Cortex of kidney (tissue), 1 donor: ENCODE results near the gene CYP8B1.

Experiments used
- DNase-seq: peaks from one replicate; lab custom pipeline; 2025; lab: John Stamatoyannopoulos, UW

Gene CYP8B1

DNA sequence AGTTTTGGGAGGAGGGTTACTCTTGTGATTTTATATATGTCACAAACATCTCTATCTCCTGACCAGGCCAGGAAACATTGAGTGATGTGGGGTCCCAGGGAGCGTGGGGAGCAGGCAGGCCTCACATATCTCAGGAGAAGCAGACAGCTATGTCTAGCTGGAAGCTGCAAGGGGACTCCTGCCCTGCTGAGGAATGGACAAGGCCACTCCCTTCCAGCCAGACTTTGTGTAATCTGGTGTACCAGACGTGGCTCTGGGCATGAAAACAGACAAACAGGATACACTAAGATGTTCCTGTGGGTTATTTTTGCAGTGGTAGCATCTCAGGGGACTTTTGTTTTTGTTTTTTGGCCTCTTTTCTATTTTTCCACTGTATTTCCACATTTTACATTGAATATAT, 23.2 kb downstream of the CYP8B1 start:
- no peak for DNase-seq

DNA sequence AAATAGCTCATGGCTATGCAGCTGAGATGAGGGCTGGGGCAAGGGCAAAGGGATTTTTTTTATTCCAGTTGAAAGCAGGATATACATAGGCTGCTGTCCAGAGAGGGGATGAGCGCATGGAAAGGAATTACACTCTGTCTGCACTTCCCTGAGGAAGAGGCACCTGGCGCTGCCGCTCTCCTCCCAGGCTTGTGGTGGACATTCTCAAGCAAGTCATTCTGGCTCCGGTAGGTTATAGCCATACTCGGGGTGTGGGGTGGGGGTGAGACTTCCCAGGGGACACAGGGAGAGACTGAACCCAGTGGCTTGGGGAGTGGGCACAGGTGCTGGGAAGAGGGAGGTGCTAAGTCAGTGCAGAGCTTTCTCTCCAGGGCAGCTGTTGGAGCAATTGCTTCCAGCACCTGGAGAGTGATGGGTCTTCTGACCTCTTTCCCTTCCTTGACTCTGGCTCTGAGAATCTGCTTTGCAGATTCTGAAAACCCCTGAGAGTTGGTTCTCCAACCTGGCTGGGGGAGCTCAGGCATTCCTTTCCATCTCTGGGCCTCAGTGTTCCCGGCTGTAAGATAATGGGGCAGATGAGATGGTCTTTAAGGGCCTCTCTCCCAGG, 24.3 kb downstream of the CYP8B1 start:
- DNase-seq = no peak

DNA sequence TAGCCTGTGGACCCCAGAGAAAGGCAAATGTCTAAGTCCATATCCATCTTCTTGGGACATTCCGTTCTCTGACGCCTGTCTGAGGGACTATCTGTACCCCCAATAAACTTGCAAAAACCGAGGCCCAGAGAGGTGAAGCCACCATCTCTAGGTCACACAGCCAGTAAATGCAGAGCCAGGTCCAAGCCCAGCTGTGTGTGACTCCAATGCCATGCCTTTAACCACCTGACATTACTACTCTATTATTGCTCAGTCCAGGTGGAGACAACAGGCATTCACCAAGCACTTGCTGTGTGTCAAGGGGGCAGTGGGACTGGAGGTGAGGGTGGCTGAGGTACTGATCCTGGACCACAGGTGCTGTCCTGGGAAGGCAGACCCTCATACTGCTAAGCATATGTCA, 25.4 kb downstream of the CYP8B1 start:
- DNase-seq = no peak

DNA sequence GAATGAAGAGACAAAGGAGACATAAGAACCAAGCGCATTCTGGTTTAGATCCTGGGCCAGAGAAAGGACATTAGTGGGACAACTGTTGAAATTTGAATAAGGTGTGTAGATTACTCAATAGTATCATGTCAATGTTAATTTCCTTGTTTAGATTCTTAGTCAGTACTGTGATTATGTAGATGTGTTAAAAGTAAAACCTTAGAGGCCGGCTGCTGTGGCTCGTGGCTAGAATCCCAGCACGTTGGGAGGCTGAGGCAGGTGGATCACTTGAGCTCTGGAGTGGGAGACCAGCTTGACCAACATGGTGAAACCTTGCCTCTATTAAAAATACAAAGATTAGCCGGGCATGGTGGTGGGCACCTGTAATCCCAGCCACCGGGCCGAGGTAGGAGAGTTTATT, 26.7 kb downstream of the CYP8B1 start:
- DNase-seq = no peak

DNA sequence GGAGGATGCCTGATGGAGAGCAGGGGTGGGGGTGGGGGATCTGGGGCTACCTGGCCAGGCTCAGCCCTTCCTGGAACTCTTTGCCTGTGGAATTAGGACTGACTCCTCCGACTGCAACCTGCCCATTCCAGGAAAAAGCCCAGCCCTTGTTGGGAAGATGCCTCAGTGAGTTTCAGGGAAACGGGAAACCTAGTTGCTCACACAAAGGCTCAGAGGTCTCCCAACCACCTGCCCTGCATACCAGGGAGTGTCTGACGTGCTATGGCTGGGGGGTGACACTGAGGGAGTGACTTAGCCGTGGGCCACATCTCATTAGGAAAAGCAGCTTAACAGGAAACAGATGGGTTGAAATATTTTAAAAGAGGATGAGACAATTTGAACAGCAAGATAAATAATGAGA, 27.9 kb downstream of the CYP8B1 start:
- no peak for DNase-seq

DNA sequence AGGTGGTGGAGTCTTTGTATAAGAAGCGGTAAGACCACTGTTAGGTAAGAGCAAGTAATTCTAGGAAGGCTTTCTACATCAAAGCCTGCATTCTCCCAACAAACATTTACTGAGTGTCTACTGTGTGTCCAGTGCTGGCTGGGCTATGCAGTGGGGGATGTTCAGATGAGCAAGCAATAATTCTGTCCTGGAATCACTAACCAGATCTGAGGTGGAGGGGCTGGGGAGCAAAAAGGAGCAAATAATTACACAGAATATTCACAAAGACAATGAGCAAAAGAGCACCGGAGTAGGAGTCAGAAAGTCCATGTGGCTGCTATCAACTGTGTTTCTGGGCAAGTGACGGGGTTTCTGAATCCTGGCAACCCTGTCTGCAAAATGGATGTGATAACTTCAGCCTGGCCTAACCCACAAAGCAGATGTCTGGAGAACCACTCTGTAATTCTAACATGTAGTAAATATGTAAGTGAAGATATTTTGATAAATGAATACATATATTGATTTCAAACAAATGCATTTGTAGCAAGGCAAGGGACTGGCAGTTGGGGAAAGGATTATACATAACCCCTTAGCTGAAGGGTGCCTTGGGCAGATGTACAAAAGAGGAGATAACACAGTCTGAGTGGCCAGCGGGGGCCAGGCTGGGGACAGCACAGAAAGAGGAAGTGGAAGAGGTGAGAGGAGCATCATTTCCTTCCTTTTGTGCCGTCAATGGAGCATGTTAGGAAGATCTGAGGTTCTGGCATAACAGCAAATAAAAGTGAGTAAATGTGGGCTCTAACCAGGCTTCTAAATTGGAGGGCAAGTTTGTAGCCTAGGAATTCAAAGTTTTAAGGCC, 28.8 kb downstream of the CYP8B1 start:
- no peak for DNase-seq

DNA sequence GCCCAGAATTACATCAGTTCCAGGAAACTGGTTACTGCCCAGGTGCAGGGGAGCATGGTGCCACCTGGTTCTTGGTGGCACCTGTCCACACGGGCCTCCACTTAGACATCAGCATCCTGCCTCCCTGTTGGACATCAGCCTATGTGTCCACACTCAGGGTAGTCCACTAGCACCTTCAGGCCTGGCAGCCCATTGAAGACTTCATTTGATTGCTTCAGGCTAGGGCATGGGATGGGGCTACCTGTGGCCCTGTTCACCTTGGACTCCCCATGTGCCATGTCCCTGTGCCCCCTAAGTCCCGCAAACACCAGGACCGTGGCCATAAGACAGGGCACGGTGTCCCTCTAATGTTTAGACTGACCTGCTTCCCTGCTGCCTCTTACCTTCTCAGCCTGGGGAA, 30.9 kb downstream of the CYP8B1 start:
- no peak for DNase-seq

DNA sequence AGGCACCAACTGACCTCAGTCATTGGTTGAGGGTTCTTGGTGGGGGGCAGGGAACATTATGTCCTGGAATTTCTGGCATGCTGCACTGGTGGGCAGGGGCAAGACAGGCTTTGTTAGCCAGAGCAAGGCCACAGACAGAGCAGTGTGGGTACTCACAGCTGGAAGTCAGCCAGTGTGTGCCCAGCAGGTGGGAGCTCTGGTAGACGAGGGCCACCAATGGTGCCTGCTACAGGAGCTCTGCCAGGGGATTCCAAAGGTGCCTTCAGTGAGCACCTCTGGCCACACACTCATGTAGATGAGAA, 31.3 kb downstream of the CYP8B1 start:
- no peak for DNase-seq

DNA sequence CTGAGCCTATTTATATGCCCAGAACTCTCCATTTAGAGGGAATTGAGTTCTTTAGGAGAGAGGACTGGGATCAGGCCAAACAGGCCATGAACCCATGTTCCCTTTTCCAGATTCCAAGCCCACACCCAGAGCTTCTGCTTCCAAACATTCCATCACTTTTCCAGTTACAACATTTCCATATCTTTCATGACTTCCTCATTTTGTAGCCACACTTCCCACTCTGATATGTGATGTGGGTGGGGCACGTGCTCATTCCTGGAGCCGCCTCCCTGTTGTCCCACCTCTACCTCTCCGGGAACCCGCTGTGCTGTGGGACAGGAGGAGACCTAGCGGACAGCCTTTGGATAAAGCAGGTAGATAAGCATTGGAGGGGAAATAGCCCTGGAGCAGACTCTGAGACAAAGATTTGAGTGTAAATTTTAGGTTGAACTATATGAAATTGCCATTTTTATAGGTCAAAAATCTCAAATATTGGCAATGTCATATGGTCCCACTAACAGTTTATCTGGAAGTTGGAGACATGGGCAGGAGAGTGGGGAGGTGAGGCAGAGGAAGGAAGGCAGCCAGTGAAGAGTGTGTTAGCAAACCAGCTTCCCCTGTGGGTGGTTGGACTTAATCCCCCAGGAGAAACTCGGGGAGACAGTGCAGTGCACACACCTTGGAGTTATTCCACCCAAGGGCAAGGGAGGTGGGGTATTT, 31.8 kb downstream of the CYP8B1 start:
- no peak for DNase-seq

DNA sequence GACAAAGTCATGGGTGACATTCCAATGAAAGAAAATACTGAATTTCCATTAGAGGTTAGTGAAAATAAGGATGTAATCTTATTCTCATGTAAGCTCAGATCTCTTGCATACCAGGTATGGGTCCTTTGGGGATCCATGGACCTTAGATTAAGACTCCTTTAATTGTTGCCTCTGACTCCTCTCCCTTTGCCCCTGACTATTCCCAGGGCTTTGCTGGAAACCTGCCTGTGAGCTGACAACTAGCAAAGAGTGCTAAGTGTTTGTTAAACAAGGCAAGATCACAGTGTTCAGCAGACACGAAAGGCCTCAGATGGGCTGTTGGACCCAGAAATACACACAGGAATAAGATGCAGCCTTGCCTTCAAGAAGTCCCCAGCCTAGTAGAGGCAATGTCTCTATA, 34.3 kb downstream of the CYP8B1 start:
- no peak for DNase-seq

DNA sequence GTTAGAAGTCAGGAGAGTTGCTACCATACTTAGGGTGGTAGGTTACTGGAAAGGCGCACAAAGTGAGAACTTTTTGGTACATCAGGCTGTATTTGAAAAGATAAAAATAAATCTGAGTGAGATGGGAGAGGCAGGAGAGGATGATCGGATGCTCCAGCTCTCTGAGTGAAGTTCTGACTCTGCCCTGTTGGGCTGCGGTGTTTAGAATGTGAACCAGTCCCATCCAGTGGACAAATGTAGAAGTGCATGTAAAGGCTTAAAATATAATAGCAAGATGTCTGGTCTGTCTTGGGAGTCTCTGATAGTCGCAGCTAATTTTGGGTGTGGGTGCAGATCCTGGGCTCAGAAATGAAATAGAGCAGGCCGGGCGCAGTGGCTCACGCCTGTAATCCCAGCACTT, 36.1 kb downstream of the CYP8B1 start:
- DNase-seq = no peak

DNA sequence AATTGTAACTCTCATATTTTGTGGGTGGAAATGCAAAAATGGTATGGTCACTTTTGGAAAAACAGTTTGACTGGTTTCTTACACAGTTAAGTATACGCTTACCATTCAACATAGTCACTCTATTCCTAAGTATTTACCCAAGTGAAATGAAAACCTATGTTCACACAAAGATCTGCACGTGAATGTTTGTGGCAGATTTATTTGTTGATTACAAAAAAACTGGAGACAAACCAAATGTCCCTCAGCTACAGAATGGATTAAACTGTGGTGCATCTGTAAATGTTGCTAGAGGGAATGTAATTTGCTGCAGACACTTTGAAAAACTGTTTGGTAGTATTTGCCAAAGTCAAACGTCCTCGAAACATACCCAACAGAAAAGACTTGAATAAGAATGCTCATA, 37.1 kb downstream of the CYP8B1 start:
- DNase-seq = no peak

DNA sequence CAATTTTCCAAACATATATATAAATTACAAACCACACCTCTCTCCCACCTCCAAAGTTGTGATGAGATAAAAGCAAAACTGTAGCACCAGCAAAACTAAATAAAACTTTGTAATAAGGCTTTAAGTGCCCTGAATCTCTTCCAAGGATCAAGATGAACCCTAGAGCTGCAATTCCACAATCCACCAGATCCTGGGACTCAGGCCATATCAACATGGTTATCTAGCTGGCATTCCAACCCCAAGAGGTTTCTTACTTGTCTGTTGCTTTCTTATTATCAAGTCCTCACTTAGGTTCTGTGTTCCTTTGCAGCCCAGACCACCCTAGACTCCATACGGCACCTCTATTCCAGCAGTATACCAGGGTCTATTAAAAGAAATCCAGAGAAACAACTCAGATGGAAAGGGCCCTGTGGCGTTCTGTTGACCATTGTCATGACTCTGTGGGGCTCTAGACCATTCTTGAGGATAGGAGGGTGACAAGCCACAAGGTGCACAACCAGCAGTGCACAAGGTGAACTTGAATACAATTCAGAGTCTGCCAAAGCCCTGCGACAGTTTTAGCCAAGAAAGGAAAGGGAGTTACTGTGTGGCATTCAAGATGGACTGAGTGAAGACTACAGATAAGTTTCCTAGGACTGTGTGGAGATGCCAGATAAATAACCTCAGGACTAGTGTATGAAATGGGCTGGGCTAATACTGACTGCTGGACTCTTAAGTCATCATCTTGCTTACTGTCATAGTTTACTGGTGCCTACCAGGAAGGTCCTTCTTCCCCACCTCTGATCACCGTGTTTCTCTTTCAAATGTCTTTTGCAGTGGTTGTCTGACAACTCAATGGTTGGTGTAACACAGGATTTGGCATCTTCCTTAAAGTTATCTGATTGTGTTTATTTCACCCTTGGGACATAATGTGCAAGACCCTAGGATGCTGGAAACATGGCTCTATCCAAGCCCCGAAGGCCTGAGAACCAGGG, 39.2 kb downstream of the CYP8B1 start:
- no peak for DNase-seq

DNA sequence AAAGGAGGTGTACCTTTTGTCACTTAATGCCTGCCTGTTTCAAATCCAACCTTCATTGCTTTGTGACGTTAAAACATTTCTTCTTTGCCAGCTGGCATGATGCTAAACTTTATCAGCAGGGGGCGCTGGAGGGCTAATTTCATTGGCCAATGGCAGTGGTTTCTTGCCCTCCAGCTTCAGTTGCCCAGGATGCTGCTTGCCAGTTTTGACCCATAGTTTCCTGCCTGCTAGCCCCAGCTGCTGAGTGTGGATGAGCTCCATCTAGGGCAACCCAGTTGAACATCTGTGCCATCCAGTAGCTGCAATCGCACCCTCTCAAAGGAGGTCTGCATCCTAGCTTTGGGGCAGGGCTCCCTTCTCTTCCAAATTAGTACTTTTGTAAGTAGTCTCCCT, 44.4 kb downstream of the CYP8B1 start:
- no peak for DNase-seq

DNA sequence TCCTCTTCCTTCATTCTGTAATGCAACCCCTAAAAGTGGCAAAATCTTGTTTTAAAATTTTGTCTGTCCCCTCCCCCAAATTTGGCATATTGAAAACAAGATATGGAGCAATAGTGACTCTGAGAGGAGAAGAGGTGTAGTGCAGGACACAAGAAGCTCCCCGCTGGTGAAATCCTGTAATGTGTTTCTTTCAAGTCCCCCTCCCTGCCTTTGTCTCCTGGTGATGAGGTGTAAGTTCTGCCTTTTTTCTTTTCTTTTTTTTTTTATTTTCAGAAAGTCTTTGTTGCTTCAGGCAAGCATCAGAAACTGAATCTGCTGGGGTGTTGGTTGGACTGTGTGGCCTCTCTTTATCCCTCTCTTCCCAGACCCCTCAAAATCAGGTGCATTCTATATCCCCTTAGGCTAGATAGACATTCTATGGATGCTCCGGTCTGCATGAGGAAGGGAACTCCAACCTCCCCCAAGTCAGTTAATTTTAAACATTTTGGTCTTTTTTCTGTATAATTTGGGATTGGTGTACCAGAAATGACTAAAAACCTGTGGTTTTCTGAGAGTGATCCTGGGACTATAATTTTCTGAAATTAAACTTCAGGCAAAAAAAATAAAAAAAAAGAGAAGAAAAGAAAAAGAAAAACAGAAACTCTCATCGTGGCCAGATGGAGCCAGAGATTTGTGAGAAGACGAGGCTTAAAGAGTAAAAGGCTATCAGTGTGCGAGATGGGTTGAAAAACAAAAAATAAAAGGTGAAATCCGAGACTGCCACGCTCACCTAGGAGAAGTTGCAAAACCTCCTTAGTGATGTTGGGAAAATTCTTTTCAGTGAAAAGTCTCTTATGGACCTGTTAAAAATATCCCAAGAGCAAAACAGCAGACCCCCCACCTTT, 45.0 kb downstream of the CYP8B1 start:
- DNase-seq = no peak

DNA sequence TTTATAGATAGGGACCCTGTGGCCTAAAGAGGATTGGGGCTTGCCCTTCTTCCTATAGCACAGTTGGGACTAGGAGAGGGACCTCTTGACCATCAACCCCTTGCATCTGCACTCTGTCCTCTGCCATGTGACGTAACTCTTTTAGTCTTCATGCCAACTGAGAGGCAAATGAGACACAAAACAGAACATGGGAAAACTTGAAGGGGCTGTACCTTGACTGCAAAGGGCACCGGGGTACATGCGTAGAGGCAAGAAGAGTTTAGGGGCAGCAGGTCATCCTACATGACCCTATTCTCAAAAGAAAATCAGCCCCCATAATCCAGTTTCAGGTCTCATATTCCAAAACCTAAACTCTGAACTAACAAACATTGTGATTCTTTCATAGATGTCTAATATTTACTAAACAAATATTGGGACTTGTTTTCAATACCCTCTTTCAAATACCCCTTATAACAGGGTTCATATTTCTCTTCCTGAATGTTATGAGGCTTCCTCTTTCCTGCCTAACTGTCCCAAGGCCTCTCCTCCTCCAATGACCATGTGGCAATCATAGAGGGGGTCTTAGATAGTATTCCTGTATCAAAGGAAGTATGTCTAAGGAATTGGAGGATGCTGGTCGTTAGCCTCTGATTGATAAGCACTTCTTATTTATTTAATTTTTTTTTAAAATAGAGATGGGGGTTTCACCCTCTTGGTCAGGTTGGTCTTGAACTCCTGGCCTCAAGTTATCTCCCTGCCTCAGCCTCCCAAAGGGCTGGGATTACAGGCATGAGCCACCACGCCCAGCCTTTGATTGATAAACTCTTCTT, 45.8 kb downstream of the CYP8B1 start:
- DNase-seq = no peak

DNA sequence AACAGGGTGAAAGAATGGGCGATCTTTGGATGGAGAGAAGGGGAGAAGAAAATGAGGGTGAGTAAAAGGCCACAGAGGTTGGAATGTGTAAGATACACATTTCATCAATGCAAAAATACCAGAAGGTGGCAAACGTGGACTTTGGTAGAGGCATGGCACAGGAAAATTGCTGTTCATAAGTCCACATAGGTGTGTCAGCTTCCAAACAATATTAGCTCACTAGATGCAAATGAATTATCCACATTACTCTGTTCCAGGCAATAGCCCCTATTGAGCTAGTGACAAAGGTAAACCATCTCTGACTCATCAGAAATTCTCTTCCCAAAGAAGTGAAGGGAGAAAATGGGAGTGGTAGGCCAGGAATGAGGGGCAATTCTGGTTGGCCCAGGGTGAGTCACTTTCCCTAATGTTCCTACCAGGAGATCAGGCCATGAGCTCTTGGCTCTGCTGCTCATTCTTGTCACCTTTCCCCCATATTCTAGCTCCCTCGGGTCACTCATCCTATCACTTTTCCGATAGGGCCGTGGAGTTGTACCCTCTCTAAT, 46.5 kb downstream of the CYP8B1 start:
- no peak for DNase-seq

DNA sequence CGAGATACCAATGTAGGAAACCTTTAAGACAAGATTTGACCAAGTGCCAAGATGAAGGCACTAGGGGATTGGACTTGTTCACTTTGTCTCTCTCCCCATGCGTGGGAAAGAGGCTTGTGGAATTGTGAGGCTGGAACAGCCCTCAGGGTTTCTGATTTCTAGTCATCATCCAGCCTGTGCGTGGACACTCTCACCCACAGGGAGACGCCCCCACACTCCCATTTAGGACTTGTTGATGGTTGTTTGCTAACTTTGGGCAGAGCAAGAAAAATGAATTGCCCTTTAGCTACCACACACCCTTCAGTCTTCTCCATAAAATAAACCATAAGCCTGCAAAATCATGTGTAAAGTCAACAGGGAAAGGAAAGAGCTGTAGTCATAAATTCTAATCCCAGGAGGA, 48.0 kb downstream of the CYP8B1 start:
- DNase-seq = no peak

DNA sequence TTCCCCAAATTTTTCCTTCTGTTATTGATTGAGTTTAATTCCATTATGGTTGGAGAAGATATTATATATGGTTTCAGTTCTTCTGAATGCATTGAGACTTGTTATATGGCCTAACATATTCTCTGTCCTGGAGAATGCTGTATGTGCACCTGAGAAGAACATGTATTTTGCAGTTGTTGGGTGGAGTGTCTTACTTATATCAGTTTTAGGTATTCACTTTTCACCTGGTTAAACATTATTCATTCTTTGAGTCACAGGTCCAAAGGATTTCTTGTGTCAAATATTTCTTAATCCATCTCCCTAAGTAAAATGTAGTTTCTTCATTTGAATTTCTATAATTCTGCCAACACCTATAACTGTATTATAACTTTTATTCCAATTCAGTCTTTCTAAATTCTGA, 48.7 kb downstream of the CYP8B1 start:
- no peak for DNase-seq

DNA sequence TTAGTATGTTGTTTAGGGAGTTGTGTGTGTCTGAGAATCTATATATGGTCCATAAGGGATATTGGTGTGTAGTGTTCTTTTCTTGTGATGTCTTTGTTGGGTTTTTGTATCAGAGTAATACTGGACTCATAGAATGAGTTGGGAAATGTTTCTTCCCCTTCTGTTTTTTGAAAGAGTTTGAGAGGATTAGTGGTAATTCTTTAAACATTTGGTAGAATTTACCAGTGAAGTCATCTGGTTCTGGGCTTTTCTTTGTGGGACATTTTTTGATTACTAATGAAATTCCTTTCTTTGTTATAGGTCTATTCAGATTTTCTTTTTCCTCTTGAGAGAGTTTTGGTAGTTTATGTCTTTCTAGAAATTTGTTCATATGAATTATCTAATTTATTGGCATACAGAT, 49.5 kb downstream of the CYP8B1 start:
- no peak for DNase-seq
